WTC11 (cell line): ENCODE measurements around the gene BICC1. TPM values are rescaled to one million over a fixed set of nuclear protein-coding genes. Genes with fewer than 3 reads are reported as not detected.

ENCODE experiments used
- ATAC-seq: fragments of 200-7000 bp; cut with Tn5 transposase; 2 replicates; pipeline ENCODE4 v1.10.0; 2021; ENCODE audit warnings: mild to moderate bottlenecking, moderate library complexity
- CTCF ChIA-PET: fragments of 300-600 bp; sonication (Branson Sonifier 250); formaldehyde crosslinking; loops from one replicate; lab custom pipeline; 2021; ENCODE audit warnings: antibody characterized with exemption; lab: Charles Lee
- POLR2A ChIA-PET: fragments of 350-600 bp; sonication (Branson Sonifier 250); formaldehyde crosslinking; loops from one replicate; lab custom pipeline; 2021; ENCODE audit warnings: antibody characterized with exemption; lab: Charles Lee
- DNase-seq: peaks from one replicate; pipeline ENCODE4 v3.0.0; 2021; ENCODE audit warnings: low spot score
- H3K27ac Mint-ChIP-seq: 2 replicates; pipeline ENCODE4 v1.8.0; 2021; ENCODE audit warnings: mixed read lengths
- H3K27me3 Mint-ChIP-seq: 2 replicates; pipeline ENCODE4 v1.8.0; 2021; ENCODE audit warnings: low read depth, mild to moderate bottlenecking, moderate library complexity, mixed read lengths
- H3K36me3 Mint-ChIP-seq: 2 replicates; pipeline ENCODE4 v1.8.0; 2021; ENCODE audit warnings: mixed read lengths
- H3K4me1 Mint-ChIP-seq: 2 replicates; pipeline ENCODE4 v1.8.0; 2022; ENCODE audit warnings: mixed read lengths
- H3K4me3 Mint-ChIP-seq: 2 replicates; pipeline ENCODE4 v1.8.0; 2021; ENCODE audit warnings: mild to moderate bottlenecking, moderate library complexity, mixed read lengths
- H3K9me3 Mint-ChIP-seq: 2 replicates; pipeline ENCODE4 v1.8.0; 2021; ENCODE audit warnings: mixed read lengths
- CBFB ChIP-seq: sonication (generic); formaldehyde crosslinking; IDR thresholded peaks from 2 replicates; pipeline ENCODE4 v1.8.1; 2022; ENCODE audit warnings: mild to moderate bottlenecking, low read depth, missing genetic modification reagents
- ETV6 ChIP-seq: sonication (generic); formaldehyde crosslinking; IDR thresholded peaks from 2 replicates; pipeline ENCODE4 v1.8.1; 2022; ENCODE audit warnings: mild to moderate bottlenecking, missing genetic modification reagents
- FOXP1 ChIP-seq: sonication (generic); formaldehyde crosslinking; IDR thresholded peaks from 2 replicates; pipeline ENCODE4 v1.8.0; 2022; ENCODE audit warnings: missing genetic modification reagents, mild to moderate bottlenecking, moderate library complexity, borderline replicate concordance
- GTF2I ChIP-seq: fragments of 250-450 bp; sonication (Bioruptor Pico); conservative IDR thresholded peaks from 2 replicates; pipeline ENCODE4 v1.4.0; 2021; ENCODE audit warnings: mild to moderate bottlenecking
- MLX ChIP-seq: sonication (generic); formaldehyde crosslinking; IDR thresholded peaks from 2 replicates; pipeline ENCODE4 v1.8.1; 2023; ENCODE audit warnings: mild to moderate bottlenecking, missing genetic modification reagents, moderate library complexity
- NFATC4 ChIP-seq: fragments of 250-450 bp; sonication (Bioruptor Pico); IDR thresholded peaks from 2 replicates; pipeline ENCODE4 v1.9.0; 2021; ENCODE audit warnings: mild to moderate bottlenecking
- RELA ChIP-seq: sonication (generic); formaldehyde crosslinking; IDR thresholded peaks from 2 replicates; pipeline ENCODE4 v1.8.1; 2022; ENCODE audit warnings: missing genetic modification reagents, mild to moderate bottlenecking, borderline replicate concordance
- SMAD4 ChIP-seq: sonication (generic); formaldehyde crosslinking; IDR thresholded peaks from 2 replicates; pipeline ENCODE4 v1.8.0; 2022; ENCODE audit warnings: mild to moderate bottlenecking, missing genetic modification reagents
- STAT6 ChIP-seq: sonication (generic); formaldehyde crosslinking; conservative IDR thresholded peaks from 2 replicates; pipeline ENCODE4 v1.8.1; 2023; ENCODE audit warnings: mild to moderate bottlenecking, low read depth, missing genetic modification reagents, moderate library complexity
- ZMAT4 ChIP-seq: fragments of 250-450 bp; sonication (Bioruptor Pico); IDR thresholded peaks from 2 replicates; pipeline ENCODE4 v1.9.0; 2021; ENCODE audit warnings: mild to moderate bottlenecking
- ZNF219 ChIP-seq: sonication (generic); formaldehyde crosslinking; IDR thresholded peaks from 2 replicates; pipeline ENCODE4 v1.8.0; 2023; ENCODE audit warnings: missing genetic modification reagents, mild to moderate bottlenecking, borderline replicate concordance
- total RNA-seq: library from RNA; stranded (reverse); gene quantifications from 3 replicates; pipeline ENCODE4 v1.2.3, GENCODE V29; 2021
- TF ChIP-seq, protein P1 (sequence below): fragments of 250-450 bp; sonication (Bioruptor Pico); IDR thresholded peaks from 2 replicates; pipeline ENCODE4 v1.8.0; 2021; ENCODE audit warnings: mild to moderate bottlenecking
- TF ChIP-seq, protein P2 (sequence below): sonication (generic); formaldehyde crosslinking; IDR thresholded peaks from 2 replicates; pipeline ENCODE4 v1.8.0; 2022; ENCODE audit warnings: mild to moderate bottlenecking, missing genetic modification reagents
- TF ChIP-seq, protein P3 (sequence below): sonication (generic); formaldehyde crosslinking; IDR thresholded peaks from 2 replicates; pipeline ENCODE4 v1.8.1; 2023; ENCODE audit warnings: mild to moderate bottlenecking, moderate library complexity, missing genetic modification reagents
- TF ChIP-seq, protein P4 (sequence below): fragments of 250-450 bp; sonication (Bioruptor Pico); IDR thresholded peaks from 2 replicates; pipeline ENCODE4 v1.9.0; 2021; ENCODE audit warnings: mild to moderate bottlenecking
- TF ChIP-seq, protein P5 (sequence below): sonication (generic); formaldehyde crosslinking; IDR thresholded peaks from 2 replicates; pipeline ENCODE4 v1.8.0; 2022; ENCODE audit warnings: mild to moderate bottlenecking, missing genetic modification reagents

Gene BICC1
- total RNA-seq, 1 experiment from 2014 or later: 0.61 TPM

GRCh38 chr10:58776568-58777318, 264.1 kb downstream of the BICC1 start:
- Mint-ChIP-seq H3K27me3 (no peaks in the 10 kb centered on the region), H3K4me1 (peaks cover 6% of the 10 kb centered on the region; the same call in 1 of the 2 replicates), H3K9me3 (no peaks in the 10 kb centered on the region), H3K36me3 (no peaks in the 10 kb centered on the region), H3K27ac (no peak overlapping the region), H3K4me3 (no peak overlapping the region)
- DNase-seq: no peak
- ChIA-PET CTCF (no interaction called here), POLR2A (no interaction called here)
- TF ChIP-seq FOXP1 (CRISPR knock-in tag): no peak
- TF ChIP-seq SMAD4: no peak
- TF ChIP-seq NFATC4 (CRISPR knock-in tag): no peak
- TF ChIP-seq MLX: no peak
- no peak for TF ChIP-seq CBFB (CRISPR knock-in tag)
- TF ChIP-seq, protein P1, sequence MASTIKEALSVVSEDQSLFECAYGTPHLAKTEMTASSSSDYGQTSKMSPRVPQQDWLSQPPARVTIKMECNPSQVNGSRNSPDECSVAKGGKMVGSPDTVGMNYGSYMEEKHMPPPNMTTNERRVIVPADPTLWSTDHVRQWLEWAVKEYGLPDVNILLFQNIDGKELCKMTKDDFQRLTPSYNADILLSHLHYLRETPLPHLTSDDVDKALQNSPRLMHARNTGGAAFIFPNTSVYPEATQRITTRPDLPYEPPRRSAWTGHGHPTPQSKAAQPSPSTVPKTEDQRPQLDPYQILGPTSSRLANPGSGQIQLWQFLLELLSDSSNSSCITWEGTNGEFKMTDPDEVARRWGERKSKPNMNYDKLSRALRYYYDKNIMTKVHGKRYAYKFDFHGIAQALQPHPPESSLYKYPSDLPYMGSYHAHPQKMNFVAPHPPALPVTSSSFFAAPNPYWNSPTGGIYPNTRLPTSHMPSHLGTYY (CRISPR knock-in tag): no peak
- TF ChIP-seq, protein P2, sequence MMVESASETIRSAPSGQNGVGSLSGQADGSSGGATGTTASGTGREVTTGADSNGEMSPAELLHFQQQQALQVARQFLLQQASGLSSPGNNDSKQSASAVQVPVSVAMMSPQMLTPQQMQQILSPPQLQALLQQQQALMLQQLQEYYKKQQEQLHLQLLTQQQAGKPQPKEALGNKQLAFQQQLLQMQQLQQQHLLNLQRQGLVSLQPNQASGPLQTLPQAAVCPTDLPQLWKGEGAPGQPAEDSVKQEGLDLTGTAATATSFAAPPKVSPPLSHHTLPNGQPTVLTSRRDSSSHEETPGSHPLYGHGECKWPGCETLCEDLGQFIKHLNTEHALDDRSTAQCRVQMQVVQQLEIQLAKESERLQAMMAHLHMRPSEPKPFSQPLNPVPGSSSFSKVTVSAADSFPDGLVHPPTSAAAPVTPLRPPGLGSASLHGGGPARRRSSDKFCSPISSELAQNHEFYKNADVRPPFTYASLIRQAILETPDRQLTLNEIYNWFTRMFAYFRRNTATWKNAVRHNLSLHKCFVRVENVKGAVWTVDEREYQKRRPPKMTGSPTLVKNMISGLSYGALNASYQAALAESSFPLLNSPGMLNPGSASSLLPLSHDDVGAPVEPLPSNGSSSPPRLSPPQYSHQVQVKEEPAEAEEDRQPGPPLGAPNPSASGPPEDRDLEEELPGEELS (CRISPR knock-in tag): no peak
- TF ChIP-seq, protein P3, sequence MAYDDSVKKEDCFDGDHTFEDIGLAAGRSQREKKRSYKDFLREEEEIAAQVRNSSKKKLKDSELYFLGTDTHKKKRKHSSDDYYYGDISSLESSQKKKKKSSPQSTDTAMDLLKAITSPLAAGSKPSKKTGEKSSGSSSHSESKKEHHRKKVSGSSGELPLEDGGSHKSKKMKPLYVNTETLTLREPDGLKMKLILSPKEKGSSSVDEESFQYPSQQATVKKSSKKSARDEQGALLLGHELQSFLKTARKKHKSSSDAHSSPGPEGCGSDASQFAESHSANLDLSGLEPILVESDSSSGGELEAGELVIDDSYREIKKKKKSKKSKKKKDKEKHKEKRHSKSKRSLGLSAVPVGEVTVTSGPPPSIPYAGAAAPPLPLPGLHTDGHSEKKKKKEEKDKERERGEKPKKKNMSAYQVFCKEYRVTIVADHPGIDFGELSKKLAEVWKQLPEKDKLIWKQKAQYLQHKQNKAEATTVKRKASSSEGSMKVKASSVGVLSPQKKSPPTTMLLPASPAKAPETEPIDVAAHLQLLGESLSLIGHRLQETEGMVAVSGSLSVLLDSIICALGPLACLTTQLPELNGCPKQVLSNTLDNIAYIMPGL (CRISPR knock-in tag): no peak
- TF ChIP-seq ZNF219 (CRISPR knock-in tag): no peak
- no peak for TF ChIP-seq STAT6 (CRISPR knock-in tag)
- TF ChIP-seq, protein P4, sequence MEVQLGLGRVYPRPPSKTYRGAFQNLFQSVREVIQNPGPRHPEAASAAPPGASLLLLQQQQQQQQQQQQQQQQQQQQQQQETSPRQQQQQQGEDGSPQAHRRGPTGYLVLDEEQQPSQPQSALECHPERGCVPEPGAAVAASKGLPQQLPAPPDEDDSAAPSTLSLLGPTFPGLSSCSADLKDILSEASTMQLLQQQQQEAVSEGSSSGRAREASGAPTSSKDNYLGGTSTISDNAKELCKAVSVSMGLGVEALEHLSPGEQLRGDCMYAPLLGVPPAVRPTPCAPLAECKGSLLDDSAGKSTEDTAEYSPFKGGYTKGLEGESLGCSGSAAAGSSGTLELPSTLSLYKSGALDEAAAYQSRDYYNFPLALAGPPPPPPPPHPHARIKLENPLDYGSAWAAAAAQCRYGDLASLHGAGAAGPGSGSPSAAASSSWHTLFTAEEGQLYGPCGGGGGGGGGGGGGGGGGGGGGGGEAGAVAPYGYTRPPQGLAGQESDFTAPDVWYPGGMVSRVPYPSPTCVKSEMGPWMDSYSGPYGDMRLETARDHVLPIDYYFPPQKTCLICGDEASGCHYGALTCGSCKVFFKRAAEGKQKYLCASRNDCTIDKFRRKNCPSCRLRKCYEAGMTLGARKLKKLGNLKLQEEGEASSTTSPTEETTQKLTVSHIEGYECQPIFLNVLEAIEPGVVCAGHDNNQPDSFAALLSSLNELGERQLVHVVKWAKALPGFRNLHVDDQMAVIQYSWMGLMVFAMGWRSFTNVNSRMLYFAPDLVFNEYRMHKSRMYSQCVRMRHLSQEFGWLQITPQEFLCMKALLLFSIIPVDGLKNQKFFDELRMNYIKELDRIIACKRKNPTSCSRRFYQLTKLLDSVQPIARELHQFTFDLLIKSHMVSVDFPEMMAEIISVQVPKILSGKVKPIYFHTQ (CRISPR knock-in tag): no peak
- TF ChIP-seq, protein P5, sequence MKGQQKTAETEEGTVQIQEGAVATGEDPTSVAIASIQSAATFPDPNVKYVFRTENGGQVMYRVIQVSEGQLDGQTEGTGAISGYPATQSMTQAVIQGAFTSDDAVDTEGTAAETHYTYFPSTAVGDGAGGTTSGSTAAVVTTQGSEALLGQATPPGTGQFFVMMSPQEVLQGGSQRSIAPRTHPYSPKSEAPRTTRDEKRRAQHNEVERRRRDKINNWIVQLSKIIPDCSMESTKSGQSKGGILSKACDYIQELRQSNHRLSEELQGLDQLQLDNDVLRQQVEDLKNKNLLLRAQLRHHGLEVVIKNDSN: no peak
- no peak for TF ChIP-seq ETV6
- TF ChIP-seq RELA (CRISPR knock-in tag): no peak
- TF ChIP-seq ZMAT4: no peak
- TF ChIP-seq GTF2I (CRISPR knock-in tag): no peak
- no peak for ATAC-seq
